ENCODE measurements around the gene FUT7. TPM values are rescaled to one million over a fixed set of nuclear protein-coding genes. Genes with fewer than 3 reads are reported as not detected.
A peak's percentile ranks its signal among the peaks of the same experiment; 100 is the strongest.

Gene FUT7
- total and polyA plus RNA-seq, 9 of the 15 experiments (the other 6 are each of a cell fraction or from before 2014, with no cell fraction given), result not detected

- H3K9ac ChIP-seq (ENCODE audit: insufficient read depth in 1 of 2, low read depth in 2 of 2, low read length in 2 of 2), result peak within 1 kb of the TSS; percentile 27 to 88; a peak in 3 of 4 replicates
- peak within 1 kb of the TSS; percentile 26 for H3K4me3 ChIP-seq
- no TSS peak for BruUV-seq (replicated peaks)
- peaks cover 18% of the 10 kb centered on the region for H3K79me2 ChIP-seq (ENCODE audit: control insufficient read depth, insufficient read depth, low read length)
- peak within 1 kb of the TSS; percentile 34; the same call in 1 of the 3 replicates for H3K27ac ChIP-seq (ENCODE audit: extremely low read depth, low read depth, low read length)
- peaks cover 22% of the 10 kb centered on the region; the same call in 1 of the 3 replicates for H3K36me3 ChIP-seq (ENCODE audit: control insufficient read depth, insufficient read depth, low read length)
- 4% methylated on average over 32 of the region's 35 CpGs for WGBS (ENCODE audit: insufficient coverage, low coverage, missing lambda C conversion rate)
- CTCF ChIA-PET (ENCODE audit: low intra/inter-chr PET ratio), result no interaction called here
- intact Hi-C loops (cut with micrococcal nuclease), result no loop called here
- H3K9me3 ChIP-seq (replicated peaks; ENCODE audit: control insufficient read depth, insufficient read depth, low read depth, low read length), result no peaks in the 10 kb centered on the region; the same call in 1 of the 2 replicates
- peaks cover 27 to 66% of the 10 kb centered on the region in 2 experiments; a peak in 4 of 5 replicates for H3K4me1 ChIP-seq (replicated peaks in 1 of 2; ENCODE audit: control insufficient read depth in 2 of 2, insufficient read depth in 2 of 2, low read length in 2 of 2)
- H4K20me1 ChIP-seq (replicated peaks; ENCODE audit: control insufficient read depth, insufficient read depth, low read length), result no peaks in the 10 kb centered on the region
- DNase-seq (ENCODE audit: extremely low read depth in 1 of 4, low spot score in 3 of 4), result peak; percentile 71 to 80 (median 79)
- peak; percentile 51 for FAIRE-seq
- peak within 1 kb of the TSS; percentile 52; the same call in 1 of the 2 replicates for H2AFZ ChIP-seq (ENCODE audit: low read depth, low read length)
- H3K9me1 ChIP-seq (ENCODE audit: control insufficient read depth, insufficient read depth, low read length), result no peaks in the 10 kb centered on the region
- H3K27me3 ChIP-seq (ENCODE audit: control insufficient read depth in 2 of 2, insufficient read depth in 2 of 2, low read length in 2 of 2), result no peaks in the 10 kb centered on the region
- H3K4me2 ChIP-seq (ENCODE audit: insufficient read depth, low read length), result peak within 1 kb of the TSS; percentile 64
- in situ Hi-C loops (cut with MboI), result no loop called here
- POLR2A ChIA-PET, result interaction anchor here (0.6 to 1.3 kb wide), 7 partner anchors 8 to 600 kb away, joined by 3 to 4 read pairs (median 3); no protein-coding TSS in a partner anchor
- ATAC-seq, result peak; percentile 59
- TF ChIP-seq POLR3G (IDR thresholded peaks at IDR 0.05; ENCODE audit: extremely low read depth, insufficient read length, insufficient replicate concordance) (no peak), CTCF (IDR thresholded peaks at IDR 0.05 in 2 of 3, conservative IDR thresholded peaks at IDR 0.05 in 1 of 3; ENCODE audit: insufficient read depth in 2 of 3, low read depth in 1 of 3, low read length in 3 of 3) (no peak), TBL1XR1 (IDR thresholded peaks at IDR 0.05; ENCODE audit: low read length in 2 of 2) (no peak), HES1 (IDR thresholded peaks at IDR 0.05; ENCODE audit: low read depth) (no peak), ZNF695 (CRISPR knock-in tag; IDR thresholded peaks at IDR 0.05) (no peak), ZNF644 (tag; IDR thresholded peaks at IDR 0.05; ENCODE audit: low read depth) (no peak), CAMTA2 (CRISPR knock-in tag; conservative IDR thresholded peaks at IDR 0.05) (no peak), ETS1 (conservative IDR thresholded peaks at IDR 0.05; ENCODE audit: control insufficient read depth, low read depth, low read length) (peak; percentile 80), NELFE (IDR thresholded peaks at IDR 0.05; ENCODE audit: insufficient read depth, insufficient read length) (no peak), PCBP2 (IDR thresholded peaks at IDR 0.05; ENCODE audit: low read depth, low read length, poor library complexity, severe bottlenecking) (no peak), ZNF79 (CRISPR knock-in tag; IDR thresholded peaks at IDR 0.05; ENCODE audit: low read depth) (no peak), VEZF1 (CRISPR knock-in tag; IDR thresholded peaks at IDR 0.05) (peak; percentile 0; the same call in 1 of the 2 replicates), EGR1 (conservative IDR thresholded peaks at IDR 0.05) (peak; percentile 47; the same call in 1 of the 2 replicates), NR2F6 (CRISPR knock-in tag; IDR thresholded peaks at IDR 0.05) (no peak)
Observed at GRCh38 chr9:136996361-136997292, 35.3 kb downstream of the FUT7 start, which contains the start of gene CLIC3. CLIC3 (minus strand) TSS chr9:136996568; CDS start chr9:136996543, 25 bp downstream.
